ENCODE data around the gene HNRNPL.
"Not testable (repeated sequence)": the region's sequence is repeated elsewhere in the genome, so short reads cannot be mapped to it uniquely, and the experiment has no call there.

HNRNPL gene

GRCh38 chr19:38849860-38850435, at the start of gene HNRNPL:
HNRNPL (minus strand) TSS chr19:38849986; CDS start chr19:38849966, 20 bp downstream.
- DNase-seq, result peak; percentile 100

GRCh38 chr19:38898788-38899446, 49.1 kb upstream of the HNRNPL start:
- no peak for DNase-seq

- DNase-seq, result no peak
Measured at GRCh38 chr19:38894968-38895367, 45.2 kb upstream of the HNRNPL start.

- no peak for DNase-seq
Measured at GRCh38 chr19:38893341-38893771, 43.6 kb upstream of the HNRNPL start.

- DNase-seq, result no peak
Measured at GRCh38 chr19:38892841-38893240, 43.1 kb upstream of the HNRNPL start.

- DNase-seq, result no peak
Measured at GRCh38 chr19:38891771-38892170, 42.0 kb upstream of the HNRNPL start.

- no peak for DNase-seq
Measured at GRCh38 chr19:38890686-38891085, 40.9 kb upstream of the HNRNPL start.

GRCh38 chr19:38889803-38890202, 40.0 kb upstream of the HNRNPL start:
- no peak for DNase-seq

GRCh38 chr19:38888876-38889275, 39.1 kb upstream of the HNRNPL start:
- no peak for DNase-seq

GRCh38 chr19:38884691-38885090, 34.9 kb upstream of the HNRNPL start:
- not testable (repeated sequence) for DNase-seq

GRCh38 chr19:38883286-38883685, 33.5 kb upstream of the HNRNPL start:
- no peak for DNase-seq

- no peak for DNase-seq
Measured at GRCh38 chr19:38880882-38881609, 31.3 kb upstream of the HNRNPL start.

- no peak for DNase-seq
Measured at GRCh38 chr19:38880076-38880881, 30.5 kb upstream of the HNRNPL start.

GRCh38 chr19:38879400-38879751, 29.6 kb upstream of the HNRNPL start:
- DNase-seq, result no peak

GRCh38 chr19:38878575-38879399, 29.0 kb upstream of the HNRNPL start:
- DNase-seq, result no peak

GRCh38 chr19:38877781-38878574, 28.2 kb upstream of the HNRNPL start, which contains the start of gene RINL:
RINL (minus strand) TSS chr19:38878275; CDS start chr19:38876742, 1,533 bp downstream.
- DNase-seq, result no peak

- no peak for DNase-seq
Measured at GRCh38 chr19:38875656-38876395, 26.0 kb upstream of the HNRNPL start.

GRCh38 chr19:38873400-38873799, 23.6 kb upstream of the HNRNPL start:
- not testable (repeated sequence) for DNase-seq

- DNase-seq, result no peak
Measured at GRCh38 chr19:38870612-38871011, 20.8 kb upstream of the HNRNPL start.

GRCh38 chr19:38869836-38870607, 20.2 kb upstream of the HNRNPL start:
- DNase-seq, result peak; percentile 87

Data from eye (tissue), 1 donor.